SK-N-SH (cell line): ENCODE measurements around the gene SLC25A51. TPM values are rescaled to one million over a fixed set of nuclear protein-coding genes. Genes with fewer than 3 reads are reported as not detected.
"Not testable (repeated sequence)": the region's sequence is repeated elsewhere in the genome, so short reads cannot be mapped to it uniquely, and the experiment has no call there.

Experiments used
- CTCF ChIA-PET: fragments of 300-600, 350-600 bp; formaldehyde crosslinking; extraction: SDS; loops from one replicate; lab custom pipeline; 2021; lab: Yijun Ruan, JAX
- POLR2A ChIA-PET: fragments of 350-600 bp; sonication (Branson Sonifier 250); formaldehyde crosslinking; extraction: SDS; loops from one replicate; lab custom pipeline; 2020; ENCODE audit warnings: antibody characterized with exemption, inconsistent platforms; lab: Yijun Ruan, JAX
- DNase-seq: peaks from one replicate; pipeline ENCODE4 v3.0.0; 2012
- H2AFZ ChIP-seq: fragments of 200-600 bp; sonication (generic); 2 replicates; pipeline ENCODE4 v1.8.1; 2016; ENCODE audit warnings: antibody characterized with exemption, mild to moderate bottlenecking, low read depth
- H3F3A ChIP-seq: fragments of 200-600 bp; sonication (generic); replicated peaks from 2 replicates; pipeline ENCODE3; 2016; ENCODE audit warnings: antibody characterized with exemption, mild to moderate bottlenecking; ENCODE audit not compliant: insufficient read depth
- H3K27ac ChIP-seq, 2 experiments: fragments of 200-500 bp in 1 of 2; fragments of 200-600 bp in 1 of 2; sonication (Bioruptor generic) in 1 of 2; sonication (generic), shearing (Covaris generic) in 1 of 2; 2 replicates each; pipeline versions ENCODE4 v1.5.1 to v1.6.1; 2014 to 2016; ENCODE audit warnings: low read depth in 2 of 2, inconsistent platforms in 1 of 2, low read length in 1 of 2, mild to moderate bottlenecking in 1 of 2, mixed read lengths in 1 of 2
- H3K27me3 ChIP-seq: fragments of 200-600 bp; sonication (generic), shearing (Covaris generic); 2 replicates; pipeline ENCODE4 v1.6.1; 2016; ENCODE audit warnings: mixed run types; ENCODE audit not compliant: insufficient read depth
- H3K36me3 ChIP-seq, 2 experiments: fragments of 200-500 bp in 1 of 2; fragments of 200-600 bp in 1 of 2; sonication (Bioruptor generic) in 1 of 2; sonication (generic) in 1 of 2; replicated peaks in 1 of 2; 2 replicates each; pipeline versions ENCODE3 to v1.5.1; 2014 to 2016; ENCODE audit warnings: low read length in 1 of 2, mild to moderate bottlenecking in 1 of 2; ENCODE audit not compliant: insufficient read depth in 2 of 2, control insufficient read depth in 1 of 2
- H3K4me1 ChIP-seq, 2 experiments: fragments of 200-500 bp in 1 of 2; fragments of 200-600 bp in 1 of 2; sonication (Bioruptor generic) in 1 of 2; sonication (generic), shearing (Covaris generic) in 1 of 2; 2 replicates each; pipeline versions ENCODE4 v1.5.1 to v1.6.1; 2014 to 2016; ENCODE audit warnings: low read depth in 1 of 2, low read length in 1 of 2, mixed run types in 1 of 2; ENCODE audit not compliant: insufficient read depth in 2 of 2, control insufficient read depth in 1 of 2
- H3K4me2 ChIP-seq: fragments of 200-600 bp; sonication (generic), shearing (Covaris generic); 2 replicates; pipeline ENCODE4 v1.6.1; 2017; ENCODE audit warnings: mixed run types
- H3K4me3 ChIP-seq, 2 experiments: fragments of 200-500 bp in 1 of 2; fragments of 200-600 bp in 1 of 2; sonication (Bioruptor generic) in 1 of 2; sonication (generic), shearing (Covaris generic) in 1 of 2; 2 replicates each; pipeline versions ENCODE4 v1.5.1 to v1.8.1; 2014 to 2016; ENCODE audit warnings: low read depth in 2 of 2, inconsistent platforms in 1 of 2, low read length in 1 of 2, mild to moderate bottlenecking in 1 of 2, mixed read lengths in 1 of 2, moderate library complexity in 1 of 2
- H3K79me2 ChIP-seq: fragments of 200-600 bp; sonication (generic); 2 replicates; pipeline ENCODE4 v1.8.1; 2017; ENCODE audit warnings: mild to moderate bottlenecking; ENCODE audit not compliant: insufficient read depth
- H3K9ac ChIP-seq: fragments of 200-600 bp; sonication (generic); 2 replicates; pipeline ENCODE4 v1.6.1; 2017; ENCODE audit warnings: mixed run types
- H3K9me2 ChIP-seq: fragments of 200-600 bp; sonication (generic); 2 replicates; pipeline ENCODE4 v1.6.1; 2017; ENCODE audit warnings: mixed run types
- H3K9me3 ChIP-seq: fragments of 200-600 bp; sonication (generic); 2 replicates; pipeline ENCODE4 v1.6.1; 2017; ENCODE audit warnings: mixed run types, mild to moderate bottlenecking, moderate library complexity
- H4K20me1 ChIP-seq: fragments of 200-600 bp; sonication (generic); 2 replicates; pipeline ENCODE4 v1.6.1; 2017; ENCODE audit warnings: mild to moderate bottlenecking, mixed run types; ENCODE audit not compliant: insufficient read depth
- ELF1 ChIP-seq: IDR thresholded peaks from 2 replicates; pipeline ENCODE4 v1.4.0; 2012
- EP300 ChIP-seq, 2 experiments: IDR thresholded peaks; 2 replicates each; pipeline versions ENCODE4 v1.4.0 to v1.6.1; 2012; ENCODE audit warnings: borderline replicate concordance in 1 of 2, low read depth in 1 of 2, low read length in 1 of 2
- FOSL2 ChIP-seq: IDR thresholded peaks from 2 replicates; pipeline ENCODE4 v1.4.0; 2012; ENCODE audit warnings: low read depth, mild to moderate bottlenecking, moderate library complexity, borderline replicate concordance
- FOXJ3 ChIP-seq: sonication (generic); formaldehyde crosslinking; IDR thresholded peaks from 2 replicates; pipeline ENCODE4 v1.5.1; 2020; ENCODE audit warnings: mild to moderate bottlenecking, missing genetic modification reagents
- FOXM1 ChIP-seq: IDR thresholded peaks from 2 replicates; pipeline ENCODE4 v1.4.0; 2012; ENCODE audit warnings: low read depth, mild to moderate bottlenecking
- GABPA ChIP-seq: IDR thresholded peaks from 2 replicates; pipeline ENCODE4 v1.4.0; 2012; ENCODE audit warnings: low read depth, mild to moderate bottlenecking
- IRF3 ChIP-seq: fragments of 150-350 bp; IDR thresholded peaks from 2 replicates; pipeline ENCODE4 v1.6.1; 2016; ENCODE audit warnings: mild to moderate bottlenecking, low read depth, low read length
- JUND ChIP-seq: IDR thresholded peaks from 2 replicates; pipeline ENCODE4 v1.4.0; 2012
- MXI1 ChIP-seq: IDR thresholded peaks from 2 replicates; pipeline ENCODE4 v1.6.1; 2012; ENCODE audit warnings: mild to moderate bottlenecking, low read depth, low read length, improper control_type of control experiment
- NRF1 ChIP-seq: IDR thresholded peaks from 2 replicates; pipeline ENCODE4 v1.6.1; 2012; ENCODE audit warnings: low read depth, mild to moderate bottlenecking, low read length
- RCOR1 ChIP-seq: fragments of 150-350 bp; IDR thresholded peaks from 2 replicates; pipeline ENCODE4 v1.6.1; 2017; ENCODE audit warnings: antibody characterized with exemption, low read length
- RXRA ChIP-seq: IDR thresholded peaks from 2 replicates; pipeline ENCODE4 v1.4.0; 2012; ENCODE audit warnings: low read depth, mild to moderate bottlenecking, borderline replicate concordance
- SIN3A ChIP-seq: IDR thresholded peaks from 2 replicates; pipeline ENCODE4 v1.6.1; 2012; ENCODE audit warnings: low read depth, mild to moderate bottlenecking, low read length, moderate library complexity, borderline replicate concordance
- SMC3 ChIP-seq: IDR thresholded peaks from 2 replicates; pipeline ENCODE4 v1.6.1; 2012; ENCODE audit warnings: low read depth, low read length, improper control_type of control experiment
- USF1 ChIP-seq: IDR thresholded peaks from 2 replicates; pipeline ENCODE4 v1.4.0; 2012; ENCODE audit warnings: low read depth, borderline replicate concordance
- WGBS: methylation state at CpG from one replicate; pipeline ENCODE4 v1.1.6; 2017; ENCODE audit warnings: low lambda C conversion rate; 5-methylcytosine and 5-hydroxymethylcytosine counted together
- polyA plus RNA-seq, 3 experiments: library from polyadenylated mRNA; depleted of rRNA; stranded (reverse); fragments of >200 nt; gene quantifications; 2 replicates each; pipeline ENCODE4 v1.2.3, GENCODE V29; 2012
- TF ChIP-seq, protein P1 (sequence below): fragments of 150-350 bp; IDR thresholded peaks from 2 replicates; pipeline ENCODE4 v1.6.1; 2017; ENCODE audit warnings: antibody characterized with exemption, low read length, low read depth, borderline replicate concordance
- TF ChIP-seq, protein P2 (sequence below): IDR thresholded peaks from 2 replicates; pipeline ENCODE4 v1.4.0; 2012; ENCODE audit warnings: low read depth

The SLC25A51 gene
- polyA plus RNA-seq, 1 of the 3 experiments (the other 2 are of a cell fraction): 13.3 TPM

DNA sequence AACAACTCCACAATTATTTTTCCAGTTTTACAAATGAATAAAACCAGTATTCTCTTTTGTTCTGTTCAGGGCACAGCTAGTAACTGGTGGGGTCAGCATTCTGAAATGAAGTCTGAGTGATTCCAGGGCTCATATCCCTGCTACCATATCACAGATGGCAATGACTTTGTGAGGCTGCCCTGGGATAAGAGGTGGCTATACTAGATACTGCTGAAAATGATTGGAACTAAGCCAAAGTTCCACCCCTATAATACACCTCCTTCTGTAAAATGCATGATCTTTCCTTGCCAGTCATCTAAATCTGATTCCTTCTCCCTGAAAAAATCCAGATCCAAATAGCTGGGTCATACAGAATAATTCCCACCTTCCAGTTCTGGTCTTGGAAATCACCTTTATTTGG lies 14.4 kb downstream of the SLC25A51 start:
- no peak overlapping the region for H3K4me2 ChIP-seq
- no peak for DNase-seq
- no peaks in the 10 kb centered on the region for H3K9me2 ChIP-seq
- no peak overlapping the region for H3K4me3 ChIP-seq
- no peaks in the 10 kb centered on the region for H3K27me3 ChIP-seq
- H3F3A ChIP-seq: no peaks in the 10 kb centered on the region
- H3K36me3 ChIP-seq: peaks cover 18 to 26% of the 10 kb centered on the region in 2 experiments
- no peak overlapping the region for H3K9ac ChIP-seq
- no peak overlapping the region for H3K27ac ChIP-seq
- peaks cover 13% of the 10 kb centered on the region; the same call in 1 of the 2 replicates for H3K79me2 ChIP-seq
- ChIA-PET POLR2A (no interaction called here), CTCF (no interaction called here)
- H2AFZ ChIP-seq: no peak overlapping the region
- H3K9me3 ChIP-seq: no peaks in the 10 kb centered on the region
- no peaks in the 10 kb centered on the region for H4K20me1 ChIP-seq
- peaks cover 0 to 3% of the 10 kb centered on the region in 2 experiments; a peak in 1 of 4 replicates for H3K4me1 ChIP-seq
- TF ChIP-seq FOXJ3 (CRISPR knock-in tag) (no peak), NRF1 (no peak), ELF1 (no peak), GABPA (no peak), SIN3A (no peak), JUND (no peak), EP300 (IDR thresholded peaks at IDR 0.05; ENCODE audit: borderline replicate concordance in 1 of 2, low read depth in 1 of 2, low read length in 1 of 2) (no peak), FOSL2 (no peak)
- TF ChIP-seq, protein P1, sequence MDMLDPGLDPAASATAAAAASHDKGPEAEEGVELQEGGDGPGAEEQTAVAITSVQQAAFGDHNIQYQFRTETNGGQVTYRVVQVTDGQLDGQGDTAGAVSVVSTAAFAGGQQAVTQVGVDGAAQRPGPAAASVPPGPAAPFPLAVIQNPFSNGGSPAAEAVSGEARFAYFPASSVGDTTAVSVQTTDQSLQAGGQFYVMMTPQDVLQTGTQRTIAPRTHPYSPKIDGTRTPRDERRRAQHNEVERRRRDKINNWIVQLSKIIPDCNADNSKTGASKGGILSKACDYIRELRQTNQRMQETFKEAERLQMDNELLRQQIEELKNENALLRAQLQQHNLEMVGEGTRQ: no peak
- TF ChIP-seq, protein P2, sequence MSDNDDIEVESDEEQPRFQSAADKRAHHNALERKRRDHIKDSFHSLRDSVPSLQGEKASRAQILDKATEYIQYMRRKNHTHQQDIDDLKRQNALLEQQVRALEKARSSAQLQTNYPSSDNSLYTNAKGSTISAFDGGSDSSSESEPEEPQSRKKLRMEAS: no peak

DNA sequence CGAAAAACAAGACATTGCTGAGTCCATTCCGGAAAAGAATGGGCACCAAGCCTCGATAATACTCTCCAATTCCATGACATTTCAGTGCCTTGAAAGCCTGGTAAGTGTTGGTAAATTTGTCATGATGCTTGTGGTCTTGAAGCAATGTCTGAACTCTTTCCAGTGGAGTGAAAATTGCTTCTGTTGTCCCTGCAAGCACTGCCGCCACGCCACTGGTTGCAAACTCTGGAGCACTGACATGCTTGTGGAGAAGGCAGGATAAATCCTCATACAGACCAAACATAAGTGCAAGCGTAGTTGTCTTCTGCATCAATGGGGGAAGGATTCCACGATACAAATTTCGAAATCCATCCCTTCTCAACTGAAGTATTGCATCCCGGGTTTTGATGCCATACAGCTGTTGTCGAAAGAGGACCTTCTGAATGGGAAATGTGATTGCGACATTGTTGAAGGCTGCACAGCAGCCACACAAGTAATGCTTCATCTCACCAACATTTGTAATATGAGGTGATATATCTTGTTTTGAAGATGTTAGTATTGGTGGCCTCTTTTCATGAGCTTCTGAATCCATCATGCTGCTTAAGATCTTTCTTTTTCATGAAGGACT lies 15.8 kb downstream of the SLC25A51 start:
- H3K9me3 ChIP-seq, CTCF ChIA-PET, H2AFZ ChIP-seq, H3K27me3 ChIP-seq, H3K9ac ChIP-seq, DNase-seq, H3K9me2 ChIP-seq, POLR2A ChIA-PET, H4K20me1 ChIP-seq, H3K4me2 ChIP-seq, H3K4me1 ChIP-seq, H3K27ac ChIP-seq, H3K4me3 ChIP-seq, H3F3A ChIP-seq: not testable (repeated sequence)
- H3K36me3 ChIP-seq: peaks cover 15 to 18% of the 10 kb centered on the region in 2 experiments
- peaks cover 13% of the 10 kb centered on the region; the same call in 1 of the 2 replicates for H3K79me2 ChIP-seq
- 97% methylated on average over 11 of the region's 11 CpGs for WGBS

- Histone ChIP-seq H3K27ac (no peak overlapping the region), H3K9me2 (no peaks in the 10 kb centered on the region), H3K9me3 (no peaks in the 10 kb centered on the region), H3F3A (peaks cover 8% of the 10 kb centered on the region), H3K36me3 (peaks cover 20 to 27% of the 10 kb centered on the region in 2 experiments), H3K4me2 (no peak overlapping the region), H3K79me2 (no peaks in the 10 kb centered on the region), H3K9ac (no peak overlapping the region), H3K4me3 (no peak overlapping the region), H2AFZ (no peak overlapping the region), H4K20me1 (no peaks in the 10 kb centered on the region), H3K27me3 (no peaks in the 10 kb centered on the region), H3K4me1 (no peaks in the 10 kb centered on the region)
- WGBS: 100% methylated on average over 2 of the region's 2 CpGs
- POLR2A ChIA-PET: no interaction called here
- DNase-seq: no peak
- CTCF ChIA-PET: no interaction called here
- TF ChIP-seq FOXJ3 (CRISPR knock-in tag) (no peak), USF1 (no peak), IRF3 (no peak), RXRA (no peak), RCOR1 (no peak), JUND (no peak), FOXM1 (no peak), SMC3 (no peak), GABPA (no peak), MXI1 (no peak)
- TF ChIP-seq, protein P2: no peak
Measured at GRCh38 chr9:37880916-37881479, 22.9 kb downstream of the SLC25A51 start.
